Fibroblast of villous mesenchyme (primary cell): ENCODE measurements around the gene DUSP22. TPM values are rescaled to one million over a fixed set of nuclear protein-coding genes. Genes with fewer than 3 reads are reported as not detected.

Experiments used
- DNase-seq: peaks from one replicate; pipeline ENCODE4 v3.0.0-alpha.2; 2010; ENCODE audit warnings: low read depth
- H3K4me3 ChIP-seq: 2 replicates; pipeline ENCODE4 v1.5.1; 2011; ENCODE audit warnings: low read depth, mild to moderate bottlenecking, low read length
- total RNA-seq: library from RNA; depleted of rRNA; stranded (reverse); fragments of >200 nt; gene quantifications from 2 replicates; pipeline ENCODE4 v1.2.3, GENCODE V29; 2012
- TF ChIP-seq, protein P1 (sequence below): IDR thresholded peaks from 2 replicates; pipeline ENCODE4 v1.5.1; 2012; ENCODE audit warnings: low read depth, mild to moderate bottlenecking, low read length; ENCODE audit not compliant: insufficient read depth

Gene DUSP22
- total RNA-seq, 1 donor = 14.7 TPM

DNA sequence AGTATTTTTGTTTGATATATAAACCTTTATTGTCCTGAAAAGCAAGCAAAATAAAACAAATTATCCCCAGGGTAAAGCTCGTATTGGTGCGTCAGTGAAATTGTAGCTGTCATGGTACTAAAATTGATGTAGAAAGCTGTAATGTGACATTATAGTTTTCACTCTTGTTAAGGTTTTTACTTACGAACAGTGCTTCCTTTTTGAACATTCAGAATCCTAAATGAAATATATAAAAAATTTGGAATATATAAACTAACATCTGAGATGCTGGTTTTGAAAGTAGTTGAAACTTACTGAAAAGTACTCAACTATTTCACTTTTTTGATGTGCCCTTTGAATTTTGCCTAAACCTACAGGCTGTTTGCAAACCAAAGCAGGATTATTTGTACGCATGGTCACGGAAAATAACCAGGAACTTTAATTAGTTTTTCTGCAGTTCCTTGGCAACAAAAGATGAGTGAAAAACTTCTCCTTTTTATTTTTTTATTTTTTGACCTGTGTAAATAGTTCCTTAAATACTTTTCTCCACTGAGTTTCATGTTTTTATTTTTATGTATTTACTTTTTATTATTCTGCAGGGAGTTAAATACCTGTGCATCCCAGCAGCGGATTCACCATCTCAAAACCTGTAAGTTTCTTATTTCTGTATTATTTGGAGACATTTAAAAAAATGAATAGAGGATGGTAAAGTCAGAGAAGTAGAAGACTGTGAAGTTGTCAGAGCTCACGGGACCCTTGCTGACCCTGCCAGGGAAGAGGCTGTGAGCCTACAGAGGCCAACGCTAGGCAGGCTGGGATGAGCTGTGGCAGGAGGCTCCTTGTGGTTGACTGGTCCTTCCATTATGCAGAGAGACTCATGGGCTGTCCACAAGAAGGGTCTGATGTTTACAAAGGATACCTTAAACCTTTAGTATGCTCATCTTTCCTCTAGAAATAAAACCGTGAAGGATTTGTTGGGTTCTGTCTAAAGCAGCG, 42.5 kb downstream of the DUSP22 start:
- no peak overlapping the region for H3K4me3 ChIP-seq
- DNase-seq = no peak
- TF ChIP-seq, protein P1, sequence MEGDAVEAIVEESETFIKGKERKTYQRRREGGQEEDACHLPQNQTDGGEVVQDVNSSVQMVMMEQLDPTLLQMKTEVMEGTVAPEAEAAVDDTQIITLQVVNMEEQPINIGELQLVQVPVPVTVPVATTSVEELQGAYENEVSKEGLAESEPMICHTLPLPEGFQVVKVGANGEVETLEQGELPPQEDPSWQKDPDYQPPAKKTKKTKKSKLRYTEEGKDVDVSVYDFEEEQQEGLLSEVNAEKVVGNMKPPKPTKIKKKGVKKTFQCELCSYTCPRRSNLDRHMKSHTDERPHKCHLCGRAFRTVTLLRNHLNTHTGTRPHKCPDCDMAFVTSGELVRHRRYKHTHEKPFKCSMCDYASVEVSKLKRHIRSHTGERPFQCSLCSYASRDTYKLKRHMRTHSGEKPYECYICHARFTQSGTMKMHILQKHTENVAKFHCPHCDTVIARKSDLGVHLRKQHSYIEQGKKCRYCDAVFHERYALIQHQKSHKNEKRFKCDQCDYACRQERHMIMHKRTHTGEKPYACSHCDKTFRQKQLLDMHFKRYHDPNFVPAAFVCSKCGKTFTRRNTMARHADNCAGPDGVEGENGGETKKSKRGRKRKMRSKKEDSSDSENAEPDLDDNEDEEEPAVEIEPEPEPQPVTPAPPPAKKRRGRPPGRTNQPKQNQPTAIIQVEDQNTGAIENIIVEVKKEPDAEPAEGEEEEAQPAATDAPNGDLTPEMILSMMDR = no peak

DNA sequence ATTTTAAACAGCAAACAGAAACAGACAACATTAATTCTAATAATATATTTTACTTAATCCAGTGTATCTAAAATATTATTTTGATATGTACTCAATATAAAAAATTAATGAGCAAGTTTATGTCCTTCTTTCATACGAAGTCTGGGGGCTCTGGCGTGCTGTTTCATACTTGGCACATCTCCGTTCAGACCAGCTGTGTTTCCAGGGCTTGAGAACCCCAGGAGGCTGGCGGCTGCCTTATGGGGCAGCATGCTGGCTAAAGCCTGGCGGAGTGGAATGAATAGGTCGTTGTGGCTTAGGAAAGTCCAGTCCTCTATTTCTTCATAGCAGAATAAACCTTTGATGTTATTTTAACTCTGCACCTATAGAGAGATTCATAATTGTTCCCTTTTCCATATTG, 43.3 kb downstream of the DUSP22 start:
- TF ChIP-seq, protein P1 = no peak

DNA sequence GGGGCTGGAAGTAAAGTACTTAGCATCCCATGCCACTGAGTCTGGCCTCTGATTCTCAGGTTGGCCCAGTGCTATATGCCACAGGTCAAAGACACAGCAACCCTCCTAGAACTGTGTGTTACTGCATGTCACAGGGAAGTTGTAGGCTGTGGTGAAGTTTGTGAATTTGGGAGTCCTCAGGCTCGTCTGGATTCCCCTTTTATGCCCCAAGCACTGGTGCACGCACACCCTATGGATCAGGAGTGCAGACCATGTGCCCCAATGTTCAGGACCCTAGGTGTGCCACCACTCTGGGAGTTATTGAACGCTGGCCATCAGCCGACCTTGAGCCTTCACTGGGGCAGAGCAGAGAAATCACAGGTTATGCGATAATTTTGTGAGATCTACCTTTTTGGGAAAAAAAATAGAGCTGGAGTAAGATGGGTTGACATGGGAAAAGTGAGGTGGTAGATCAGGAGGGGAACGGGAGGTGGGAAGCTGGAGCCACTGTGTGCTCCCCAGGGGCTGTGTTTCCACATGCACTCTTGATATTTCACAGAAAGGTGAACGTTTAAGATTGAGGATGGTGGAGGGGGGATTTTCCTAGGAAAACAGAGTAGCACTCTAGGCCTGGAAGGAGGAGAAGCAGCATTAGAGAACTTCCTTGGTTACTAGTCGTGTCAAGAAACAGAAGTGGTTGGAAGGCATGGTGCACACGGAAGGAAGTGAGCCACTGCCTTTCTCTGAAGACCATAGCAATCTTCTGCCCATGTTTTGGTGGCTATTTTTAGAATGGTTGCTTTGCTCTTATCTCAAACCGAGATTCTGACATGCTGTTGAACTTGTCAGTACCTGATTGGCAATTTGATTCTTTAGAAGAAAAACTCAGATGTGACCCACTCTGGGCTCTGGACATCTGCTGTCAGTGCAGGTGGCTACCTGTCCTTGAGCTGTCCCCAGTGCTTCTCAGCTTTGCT, 44.1 kb downstream of the DUSP22 start:
- no peak for DNase-seq
- H3K4me3 ChIP-seq = no peak overlapping the region
- TF ChIP-seq, protein P1 = no peak

More for the DNA sequence above, 43.3 kb downstream of the DUSP22 start:
- H3K4me3 ChIP-seq = no peak overlapping the region
- DNase-seq = no peak

DNA sequence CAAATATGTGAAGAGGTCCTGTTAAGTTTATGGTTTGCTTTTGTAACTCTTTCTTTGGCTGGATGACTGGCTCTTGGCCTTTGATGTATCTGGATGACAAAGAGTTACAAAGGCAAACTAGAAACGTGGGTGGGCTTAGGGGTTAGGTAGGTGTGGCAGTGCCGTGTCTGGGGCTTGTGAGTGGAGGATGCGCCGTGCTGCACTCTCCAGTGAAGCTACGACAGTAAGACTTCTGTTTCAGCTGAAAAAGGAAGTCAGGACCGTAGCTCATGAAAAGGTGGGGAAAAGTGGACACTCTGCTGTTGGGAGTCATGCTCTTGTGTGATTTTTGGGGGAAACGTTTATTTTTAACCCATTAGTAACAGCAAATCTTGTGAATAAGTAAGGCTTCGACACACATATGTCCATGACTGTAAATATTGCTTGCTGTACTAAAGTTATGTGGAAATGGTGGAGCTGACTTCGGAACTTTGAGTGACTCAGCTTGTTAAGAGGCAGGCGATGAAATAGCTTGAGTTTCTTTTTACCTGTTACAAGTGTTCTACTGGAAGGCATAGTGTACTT, 45.6 kb downstream of the DUSP22 start:
- no peak for DNase-seq
- H3K4me3 ChIP-seq = no peak overlapping the region
- TF ChIP-seq, protein P1 = no peak

DNA sequence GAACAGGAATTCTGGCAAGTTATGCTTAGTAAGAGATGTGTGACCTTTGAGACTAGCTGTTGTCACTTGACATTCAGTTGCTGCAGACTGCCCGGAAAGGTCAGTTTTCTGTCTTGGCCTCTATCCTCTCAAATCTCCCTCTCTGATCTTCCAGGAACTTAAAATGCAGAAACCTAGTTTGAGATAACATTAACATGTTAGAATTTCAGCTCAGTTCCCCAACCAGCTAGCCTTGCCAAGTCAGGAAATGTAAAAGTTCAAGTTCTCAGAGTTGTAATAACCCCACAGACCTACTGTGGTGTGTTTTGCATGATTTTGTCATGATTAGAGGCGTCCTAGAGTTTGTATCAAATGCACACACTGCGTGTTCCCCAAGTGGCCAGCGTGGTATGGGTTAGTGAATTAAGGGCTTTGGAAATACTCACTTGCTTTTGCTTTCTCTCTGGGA, 46.6 kb downstream of the DUSP22 start:
- no peak overlapping the region for H3K4me3 ChIP-seq
- no peak for DNase-seq
- TF ChIP-seq, protein P1 = no peak

DNA sequence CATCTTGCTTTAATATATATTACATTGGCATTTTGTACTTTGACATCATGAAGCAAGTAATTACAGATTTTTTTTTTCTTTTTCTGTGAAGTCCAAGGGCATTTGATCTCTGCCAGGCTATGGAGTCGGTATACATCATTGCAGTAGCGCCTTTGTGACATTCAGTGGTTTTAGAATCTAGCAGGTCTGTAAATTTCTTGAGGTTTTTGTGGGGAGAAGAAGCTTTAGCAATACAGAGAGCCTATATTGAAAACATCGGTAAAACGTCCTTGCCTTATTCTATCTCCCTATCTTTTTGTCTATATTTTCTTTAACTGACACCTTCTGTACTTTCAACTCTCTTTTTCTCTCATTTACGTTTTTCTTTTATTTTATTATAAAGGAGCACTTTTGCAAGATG, 47.2 kb downstream of the DUSP22 start:
- TF ChIP-seq, protein P1 = no peak
- no peak for DNase-seq
- no peak overlapping the region for H3K4me3 ChIP-seq
